ENCODE data around the gene FFAR2.

DNA sequence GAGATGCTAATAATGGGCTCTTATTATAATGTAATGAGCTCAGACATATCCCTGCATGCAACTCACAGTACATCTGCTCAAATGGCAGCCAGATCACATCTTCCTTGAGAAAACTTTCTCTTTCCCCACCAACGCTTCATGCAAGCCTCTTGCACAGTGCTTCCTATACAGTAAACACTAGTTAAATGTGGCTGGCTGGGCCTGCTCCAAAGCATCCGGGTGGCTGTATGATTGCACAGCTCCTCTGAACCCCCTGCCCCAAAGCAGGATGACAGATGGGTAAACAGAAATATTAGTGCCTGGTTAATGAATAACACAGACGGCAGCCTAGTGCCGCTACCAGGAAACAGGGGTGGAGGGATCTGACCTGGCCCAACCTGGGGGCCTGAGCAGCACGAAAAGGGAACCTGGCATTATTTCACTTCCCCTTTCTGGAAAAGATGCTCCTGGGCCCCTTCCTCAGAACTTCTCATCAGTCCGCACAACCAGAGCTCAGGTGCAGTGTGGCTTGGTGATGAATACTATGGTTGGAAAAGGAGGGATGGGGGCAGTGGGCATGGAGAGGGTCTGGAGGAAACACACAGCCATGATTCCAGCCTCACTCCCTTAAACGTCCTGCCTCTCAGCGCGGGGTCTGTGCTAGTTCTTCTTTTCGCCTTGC, 10.8 kb downstream of the FFAR2 start:
- TF ChIP-seq, protein P1, sequence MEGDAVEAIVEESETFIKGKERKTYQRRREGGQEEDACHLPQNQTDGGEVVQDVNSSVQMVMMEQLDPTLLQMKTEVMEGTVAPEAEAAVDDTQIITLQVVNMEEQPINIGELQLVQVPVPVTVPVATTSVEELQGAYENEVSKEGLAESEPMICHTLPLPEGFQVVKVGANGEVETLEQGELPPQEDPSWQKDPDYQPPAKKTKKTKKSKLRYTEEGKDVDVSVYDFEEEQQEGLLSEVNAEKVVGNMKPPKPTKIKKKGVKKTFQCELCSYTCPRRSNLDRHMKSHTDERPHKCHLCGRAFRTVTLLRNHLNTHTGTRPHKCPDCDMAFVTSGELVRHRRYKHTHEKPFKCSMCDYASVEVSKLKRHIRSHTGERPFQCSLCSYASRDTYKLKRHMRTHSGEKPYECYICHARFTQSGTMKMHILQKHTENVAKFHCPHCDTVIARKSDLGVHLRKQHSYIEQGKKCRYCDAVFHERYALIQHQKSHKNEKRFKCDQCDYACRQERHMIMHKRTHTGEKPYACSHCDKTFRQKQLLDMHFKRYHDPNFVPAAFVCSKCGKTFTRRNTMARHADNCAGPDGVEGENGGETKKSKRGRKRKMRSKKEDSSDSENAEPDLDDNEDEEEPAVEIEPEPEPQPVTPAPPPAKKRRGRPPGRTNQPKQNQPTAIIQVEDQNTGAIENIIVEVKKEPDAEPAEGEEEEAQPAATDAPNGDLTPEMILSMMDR (IDR thresholded peaks at IDR 0.05), result no peak
- no peak for TF ChIP-seq POLR2A (IDR thresholded peaks at IDR 0.05)

Measured in breast epithelium (tissue), 3 donors.